GM21717 (cell line): Measurements from ENCODE around the gene FAU.
"Not testable (repeated sequence)": the region's sequence is repeated elsewhere in the genome, so short reads cannot be mapped to it uniquely, and the experiment has no call there.

Experiments used
- ATAC-seq: cut with Tn5 transposase; IDR thresholded peaks from one replicate; pipeline ENCODE4 v1.9.1; 2021; ENCODE audit warnings: mild to moderate bottlenecking, moderate library complexity; ENCODE audit not compliant: unreplicated experiment

Gene FAU

GRCh38 chr11:65124480-65125196 lies 2.7 kb upstream of the FAU start:
- ATAC-seq, result no peak

GRCh38 chr11:65121447-65121864 lies 478 bp downstream of the FAU start:
- no peak for ATAC-seq

- ATAC-seq, result no peak
These were observed 1.1 kb downstream of the FAU start for GRCh38 chr11:65120831-65121230.

GRCh38 chr11:65119670-65119995 lies 2.3 kb downstream of the FAU start:
- no peak for ATAC-seq

GRCh38 chr11:65118891-65119669 lies 2.9 kb downstream of the FAU start:
- ATAC-seq, result not testable (repeated sequence)

GRCh38 chr11:65118097-65118837 lies 3.7 kb downstream of the FAU start:
- no peak for ATAC-seq

GRCh38 chr11:65117206-65118096 lies 4.5 kb downstream of the FAU start, which contains the start of gene ZNHIT2:
Gene ZNHIT2, minus strand, starts transcription at chr11:65117701. Its CDS starts 48 bp downstream, at chr11:65117653.
- ATAC-seq, result peak; percentile 42

GRCh38 chr11:65116370-65117205 lies 5.3 kb downstream of the FAU start:
- no peak for ATAC-seq

- ATAC-seq, result no peak
These were observed 6.4 kb downstream of the FAU start for GRCh38 chr11:65115361-65116082.

GRCh38 chr11:65114538-65115171 lies 7.3 kb downstream of the FAU start:
- ATAC-seq, result no peak

- ATAC-seq, result no peak
These were observed 8.1 kb downstream of the FAU start for GRCh38 chr11:65113839-65114238.

- no peak for ATAC-seq
These were observed 8.6 kb downstream of the FAU start for GRCh38 chr11:65113361-65113756.

GRCh38 chr11:65112546-65113360 lies 9.2 kb downstream of the FAU start:
- no peak for ATAC-seq

GRCh38 chr11:65111744-65112545 lies 10.0 kb downstream of the FAU start, which contains the start of gene TM7SF2:
Gene TM7SF2, plus strand, starts transcription at chr11:65111872. Its CDS starts 144 bp downstream, at chr11:65112016.
- ATAC-seq, result peak; percentile 48

- no peak for ATAC-seq
These were observed 10.7 kb downstream of the FAU start for GRCh38 chr11:65111159-65111743.

- ATAC-seq, result no peak
These were observed 11.5 kb downstream of the FAU start for GRCh38 chr11:65110354-65110861.
